Adrenal gland (tissue), 5 donors: ENCODE data around the gene DMRTA2.

Experiments used
- POLR2A ChIP-seq, 2 donors: fragments of 450-650 bp; IDR thresholded peaks; one replicate each; pipeline ENCODE4 v1.6.1; 2017; ENCODE audit warnings: antibody characterized with exemption in 2 of 2, mild to moderate bottlenecking in 2 of 2, moderate library complexity in 1 of 2
- TF ChIP-seq, protein P1 (sequence below), 6 experiments: fragments of 450-650 bp in 4 of 6; fragments of 200-600 bp in 2 of 6; sonication (generic) in 1 of 6; IDR thresholded peaks; 1 replicate in 5 of 6; 2 replicates in 1 of 6; pipeline versions ENCODE4 v1.5.1 to v1.8.0; 2016 to 2021; ENCODE audit warnings: antibody characterized with exemption in 6 of 6, mild to moderate bottlenecking in 2 of 6, moderate library complexity in 1 of 6
- donor health status: DM: no; HTN: no; CAD: no.

DNA sequence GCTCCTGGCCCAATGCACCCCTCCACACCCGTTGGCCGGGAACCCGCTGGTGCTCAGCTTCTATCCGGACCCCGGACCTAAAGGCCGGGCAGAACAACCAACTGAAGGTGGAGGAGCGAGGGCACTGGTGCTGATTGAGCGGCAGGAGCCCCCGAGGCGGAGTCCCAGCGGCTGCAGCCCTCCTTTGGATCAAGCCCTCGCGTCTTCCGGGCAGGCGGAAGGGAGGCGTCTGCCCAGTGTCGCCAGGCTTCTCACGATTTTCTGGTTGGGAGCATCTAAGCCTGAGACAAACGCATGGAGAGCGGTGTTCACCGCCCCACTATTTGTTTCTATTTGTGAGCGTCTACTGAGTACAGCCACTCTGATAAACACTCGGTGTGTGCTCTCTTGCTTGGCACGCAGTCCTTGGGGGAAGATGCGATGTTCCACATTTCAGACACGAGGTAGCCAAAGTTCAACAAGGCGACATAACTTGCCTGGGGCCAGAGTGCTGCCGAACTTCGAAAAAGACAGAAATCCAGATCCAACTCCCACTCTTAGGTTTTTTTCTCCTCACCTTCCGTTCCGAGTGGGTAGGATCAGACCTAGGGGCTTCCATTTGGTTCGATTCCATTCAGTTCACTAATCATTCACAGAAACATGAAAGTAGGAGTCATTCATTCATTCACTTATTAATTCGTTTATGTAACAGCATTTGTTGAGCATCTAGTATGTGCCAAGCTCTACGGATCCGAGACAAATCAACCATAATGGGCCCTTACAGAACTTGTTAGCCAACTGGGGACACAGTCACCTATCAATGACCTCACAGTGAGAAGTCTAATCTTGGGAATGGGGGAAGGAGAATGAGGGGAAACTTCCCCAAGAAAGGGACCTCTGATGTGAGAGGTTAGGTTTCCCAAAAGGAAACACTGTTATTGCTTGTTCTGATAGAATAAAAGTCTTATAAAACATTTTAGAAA is 4.9 kb upstream of the DMRTA2 start:
- TF ChIP-seq POLR2A (IDR thresholded peaks at IDR 0.05) = no peak
- TF ChIP-seq, protein P1, sequence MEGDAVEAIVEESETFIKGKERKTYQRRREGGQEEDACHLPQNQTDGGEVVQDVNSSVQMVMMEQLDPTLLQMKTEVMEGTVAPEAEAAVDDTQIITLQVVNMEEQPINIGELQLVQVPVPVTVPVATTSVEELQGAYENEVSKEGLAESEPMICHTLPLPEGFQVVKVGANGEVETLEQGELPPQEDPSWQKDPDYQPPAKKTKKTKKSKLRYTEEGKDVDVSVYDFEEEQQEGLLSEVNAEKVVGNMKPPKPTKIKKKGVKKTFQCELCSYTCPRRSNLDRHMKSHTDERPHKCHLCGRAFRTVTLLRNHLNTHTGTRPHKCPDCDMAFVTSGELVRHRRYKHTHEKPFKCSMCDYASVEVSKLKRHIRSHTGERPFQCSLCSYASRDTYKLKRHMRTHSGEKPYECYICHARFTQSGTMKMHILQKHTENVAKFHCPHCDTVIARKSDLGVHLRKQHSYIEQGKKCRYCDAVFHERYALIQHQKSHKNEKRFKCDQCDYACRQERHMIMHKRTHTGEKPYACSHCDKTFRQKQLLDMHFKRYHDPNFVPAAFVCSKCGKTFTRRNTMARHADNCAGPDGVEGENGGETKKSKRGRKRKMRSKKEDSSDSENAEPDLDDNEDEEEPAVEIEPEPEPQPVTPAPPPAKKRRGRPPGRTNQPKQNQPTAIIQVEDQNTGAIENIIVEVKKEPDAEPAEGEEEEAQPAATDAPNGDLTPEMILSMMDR (IDR thresholded peaks at IDR 0.05) = no peak
